Fibroblast of pulmonary artery (primary cell): ENCODE measurements around the gene C19orf44.

Source experiments
- DNase-seq: peaks from one replicate; pipeline ENCODE4 v3.0.0-alpha.2; 2010; ENCODE audit warnings: low read depth
- H3K4me3 ChIP-seq: replicated peaks from 2 replicates; pipeline ENCODE4 v1.5.1; 2011; ENCODE audit warnings: low read depth, mild to moderate bottlenecking, control low read depth, low read length, moderate library complexity
- TF ChIP-seq, protein P1 (sequence below): IDR thresholded peaks from 2 replicates; pipeline ENCODE4 v1.5.1; 2011; ENCODE audit warnings: mild to moderate bottlenecking, control low read depth, low read length, inconsistent platforms; ENCODE audit errors: missing control alignments

Gene C19orf44

DNA sequence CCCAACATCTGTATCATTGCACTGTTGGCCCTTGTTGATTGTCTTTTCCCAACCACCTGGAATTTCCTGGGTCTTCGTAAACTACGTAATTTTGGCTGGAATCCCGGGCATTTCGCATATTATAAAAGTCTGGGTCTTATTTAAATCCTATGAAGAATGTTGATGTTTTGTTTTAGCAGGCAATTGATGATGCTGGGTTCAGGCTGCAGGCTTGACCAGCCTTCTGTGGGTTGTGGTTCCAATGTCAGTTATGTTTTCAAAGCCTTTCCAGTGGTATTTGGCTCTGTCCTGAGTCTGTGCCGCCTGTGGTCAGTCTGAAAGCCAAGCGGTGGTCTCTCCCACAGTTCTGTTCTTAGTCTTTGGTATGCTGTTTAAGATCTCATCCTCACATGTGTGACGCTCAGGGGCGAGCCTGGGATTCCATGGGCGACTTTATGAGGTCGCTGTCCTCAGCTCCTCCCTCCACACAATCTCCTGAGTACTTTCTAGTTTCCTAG lies 63.6 kb downstream of the C19orf44 start:
- peak; percentile 18 for DNase-seq
- H3K4me3 ChIP-seq, result no peak overlapping the region
- TF ChIP-seq, protein P1, sequence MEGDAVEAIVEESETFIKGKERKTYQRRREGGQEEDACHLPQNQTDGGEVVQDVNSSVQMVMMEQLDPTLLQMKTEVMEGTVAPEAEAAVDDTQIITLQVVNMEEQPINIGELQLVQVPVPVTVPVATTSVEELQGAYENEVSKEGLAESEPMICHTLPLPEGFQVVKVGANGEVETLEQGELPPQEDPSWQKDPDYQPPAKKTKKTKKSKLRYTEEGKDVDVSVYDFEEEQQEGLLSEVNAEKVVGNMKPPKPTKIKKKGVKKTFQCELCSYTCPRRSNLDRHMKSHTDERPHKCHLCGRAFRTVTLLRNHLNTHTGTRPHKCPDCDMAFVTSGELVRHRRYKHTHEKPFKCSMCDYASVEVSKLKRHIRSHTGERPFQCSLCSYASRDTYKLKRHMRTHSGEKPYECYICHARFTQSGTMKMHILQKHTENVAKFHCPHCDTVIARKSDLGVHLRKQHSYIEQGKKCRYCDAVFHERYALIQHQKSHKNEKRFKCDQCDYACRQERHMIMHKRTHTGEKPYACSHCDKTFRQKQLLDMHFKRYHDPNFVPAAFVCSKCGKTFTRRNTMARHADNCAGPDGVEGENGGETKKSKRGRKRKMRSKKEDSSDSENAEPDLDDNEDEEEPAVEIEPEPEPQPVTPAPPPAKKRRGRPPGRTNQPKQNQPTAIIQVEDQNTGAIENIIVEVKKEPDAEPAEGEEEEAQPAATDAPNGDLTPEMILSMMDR, result no peak

DNA sequence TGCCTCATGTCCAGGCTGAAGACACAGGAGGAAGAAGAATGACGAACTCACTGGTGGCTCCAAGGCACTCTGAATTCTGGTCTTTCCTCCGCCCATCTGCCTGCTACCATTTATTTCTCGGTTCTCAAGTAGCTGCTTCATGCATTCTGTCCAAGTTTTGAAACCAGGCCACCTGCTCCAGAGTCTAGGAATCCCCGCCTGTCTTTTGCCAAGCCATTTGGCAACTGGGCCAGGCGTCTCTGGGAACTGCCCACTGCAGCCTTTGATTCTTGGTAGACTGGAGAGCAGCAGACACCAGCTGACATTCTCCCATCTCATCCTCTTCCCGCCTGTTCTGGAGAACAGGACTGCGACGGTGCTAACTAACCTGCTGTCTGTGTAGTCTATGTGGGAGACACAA lies 65.2 kb downstream of the C19orf44 start:
- TF ChIP-seq, protein P1, result no peak
- no peak overlapping the region for H3K4me3 ChIP-seq
- no peak for DNase-seq

DNA sequence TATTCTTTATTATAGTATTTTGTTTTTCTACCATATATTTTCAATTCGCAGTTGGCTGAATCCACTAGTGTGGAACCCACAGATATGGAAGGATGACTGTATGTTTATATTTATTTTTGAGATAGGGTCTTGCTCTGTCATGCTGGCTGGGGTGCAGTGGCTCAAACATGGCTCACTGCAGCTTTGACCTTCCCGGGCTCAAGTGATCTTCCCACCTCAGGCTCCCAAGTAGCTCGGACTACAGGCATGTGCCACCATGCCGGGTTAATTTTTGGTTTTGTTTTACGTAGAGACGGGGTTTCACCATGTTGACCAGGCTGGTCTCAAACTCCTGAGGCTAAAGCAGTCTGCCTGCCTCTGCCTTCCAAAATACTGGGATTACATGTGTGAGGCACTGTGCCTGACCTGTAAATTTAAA lies 66.4 kb downstream of the C19orf44 start:
- TF ChIP-seq, protein P1, result no peak
- H3K4me3 ChIP-seq, result no peak overlapping the region
- DNase-seq, result no peak

DNA sequence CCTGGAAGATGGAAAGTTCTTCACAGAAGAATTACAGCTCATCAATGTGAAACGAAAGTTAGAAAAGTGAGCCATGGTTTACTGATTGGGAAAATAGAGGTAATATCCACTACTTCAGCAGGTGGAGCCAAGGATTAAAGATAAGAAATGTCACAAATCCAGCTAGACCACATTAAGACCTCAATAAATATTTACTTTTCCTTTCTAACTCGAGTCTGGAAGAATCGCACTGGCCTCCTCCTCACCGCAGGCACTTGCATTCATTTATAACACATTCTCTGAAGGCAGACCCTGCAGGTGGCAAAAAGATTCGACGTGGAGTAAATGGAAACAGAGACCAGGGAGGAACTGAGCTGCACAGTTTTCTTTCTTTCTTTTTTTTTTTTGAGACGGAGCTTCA lies 68.6 kb downstream of the C19orf44 start:
- DNase-seq, result no peak
- TF ChIP-seq, protein P1, result no peak

DNA sequence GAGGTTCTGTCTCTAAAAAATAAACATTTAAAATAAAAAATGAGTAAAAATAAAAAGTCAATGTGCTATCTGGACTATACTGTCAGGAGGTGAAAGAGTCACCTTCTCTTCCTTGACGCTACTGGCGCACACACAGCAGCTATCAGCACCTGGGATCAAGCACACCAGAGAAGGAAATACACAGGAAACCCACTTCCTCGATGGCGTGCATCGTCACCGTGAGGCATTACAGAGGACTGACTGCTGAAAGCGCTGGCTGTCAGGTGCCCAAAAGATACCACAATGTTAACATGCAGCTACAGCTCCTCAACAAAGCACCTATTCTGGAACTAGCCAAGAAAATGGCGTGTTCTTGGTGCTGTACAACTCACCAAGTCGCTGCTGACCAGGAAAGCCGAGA lies 70.0 kb downstream of the C19orf44 start:
- H3K4me3 ChIP-seq, result no peak overlapping the region
- no peak for DNase-seq
- TF ChIP-seq, protein P1, result no peak

More for the DNA sequence above, 68.6 kb downstream of the C19orf44 start:
- no peak overlapping the region for H3K4me3 ChIP-seq

DNA sequence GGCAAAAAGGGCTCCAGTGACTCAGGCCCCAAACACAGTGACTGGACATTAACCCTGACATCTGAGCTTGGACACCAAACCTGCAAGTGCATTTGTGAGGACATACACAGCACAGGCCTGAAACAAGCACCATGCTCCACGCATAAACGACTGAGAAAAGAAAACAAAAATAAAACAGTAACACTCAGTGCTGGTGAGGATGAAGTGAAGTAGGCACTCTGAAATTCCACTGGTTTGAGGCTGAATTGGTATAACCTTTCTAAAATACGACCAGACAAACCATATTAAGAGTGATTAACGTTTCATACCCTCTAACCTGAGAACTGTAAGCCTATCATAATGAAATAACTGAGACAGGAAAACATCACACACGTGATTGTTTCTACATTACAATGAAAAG lies 70.5 kb downstream of the C19orf44 start:
- DNase-seq, result no peak
- H3K4me3 ChIP-seq, result no peak overlapping the region
- TF ChIP-seq, protein P1, result no peak

DNA sequence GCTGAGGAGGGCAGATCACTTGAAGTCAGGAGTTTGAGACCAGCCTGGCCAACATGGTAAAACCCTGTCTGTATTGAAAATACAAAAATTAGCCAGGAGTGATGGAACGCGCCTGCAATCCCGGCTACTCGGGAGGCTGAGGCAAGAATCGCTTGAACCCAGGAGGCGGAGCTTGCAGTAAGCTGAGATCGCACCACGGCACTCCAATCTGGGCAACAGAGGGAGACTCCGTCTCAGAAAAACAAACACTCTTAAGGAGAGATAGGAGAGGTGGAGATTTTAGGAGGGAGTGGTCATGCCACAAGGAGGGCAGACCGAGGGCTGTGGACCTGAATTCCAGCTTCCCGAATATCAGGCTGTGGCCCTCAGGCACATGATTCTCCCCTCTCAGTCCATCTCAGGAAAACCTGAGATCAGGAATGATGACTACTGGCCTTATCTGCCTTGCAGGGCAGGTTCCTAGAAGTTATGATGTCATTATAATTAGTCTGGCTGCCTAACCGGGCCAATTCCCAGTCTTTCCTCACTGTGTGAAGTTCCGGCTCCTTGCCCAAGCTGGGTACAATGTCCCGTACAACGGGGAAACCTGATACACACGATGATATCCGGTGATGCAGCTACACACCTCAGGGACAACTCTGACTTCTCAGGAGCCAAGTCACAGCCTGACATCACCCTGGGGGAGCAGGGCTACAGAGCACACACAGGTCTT lies 73.6 kb downstream of the C19orf44 start:
- no peak overlapping the region for H3K4me3 ChIP-seq
- DNase-seq, result no peak
- TF ChIP-seq, protein P1, result no peak
